ENCODE results near the gene CCDC17.
A peak's percentile ranks its signal among the peaks of the same experiment; 100 is the strongest.
"Not testable (repeated sequence)": the region's sequence is repeated elsewhere in the genome, so short reads cannot be mapped to it uniquely, and the experiment has no call there.

Gene CCDC17

GRCh38 chr1:45604239-45604638 is 19.6 kb downstream of the CCDC17 start:
- H3K27me3 ChIP-seq = no peaks in the 10 kb centered on the region
- H3K4me2 ChIP-seq = no peak overlapping the region
- H3K9ac ChIP-seq = no peak overlapping the region
- no peak overlapping the region for H3K27ac ChIP-seq
- peaks cover 0 to 100% (median 93%) of the 10 kb centered on the region in 11 experiments; a peak in 18 of 22 replicates for H4K20me1 ChIP-seq
- no peak overlapping the region for H3K4me3 ChIP-seq
- H3K4me1 ChIP-seq = peaks cover 20 to 45% (median 31%) of the 10 kb centered on the region in 10 experiments; a peak in 18 of 20 replicates
- no peak for TF ChIP-seq Cebpa-rat (IDR thresholded peaks at IDR 0.05)
- H3K9me3 ChIP-seq (replicated peaks in 1 of 11) = no peaks in the 10 kb centered on the region
- H3K36me3 ChIP-seq = peaks cover 20 to 100% (median 94%) of the 10 kb centered on the region in 11 experiments

GRCh38 chr1:45596765-45597164 is 27.1 kb downstream of the CCDC17 start:
- not testable (repeated sequence) for H3K4me3 ChIP-seq; H3K27ac ChIP-seq; H3K4me2 ChIP-seq; H3K9ac ChIP-seq; H3K27me3 ChIP-seq; H3K4me1 ChIP-seq; H3K9me3 ChIP-seq (replicated peaks in 1 of 11)
- Histone ChIP-seq H3K36me3 (peaks cover 42 to 100% (median 94%) of the 10 kb centered on the region in 11 experiments), H4K20me1 (peaks cover 0 to 100% (median 100%) of the 10 kb centered on the region in 11 experiments; a peak in 18 of 22 replicates)

GRCh38 chr1:45594412-45594811 is 29.4 kb downstream of the CCDC17 start:
- Histone ChIP-seq H3K4me1 (peaks cover 0 to 3% (median 0%) of the 10 kb centered on the region in 10 experiments; a peak in 1 of 20 replicates), H3K27ac (no peak overlapping the region), H3K9ac (no peak overlapping the region), H3K4me3 (no peak overlapping the region), H4K20me1 (peaks cover under 1 to 100% (median 100%) of the 10 kb centered on the region in 11 experiments; a peak in 20 of 22 replicates), H3K4me2 (no peak overlapping the region), H3K36me3 (peaks cover 48 to 100% (median 99%) of the 10 kb centered on the region in 11 experiments), H3K9me3 (replicated peaks in 1 of 11) (no peaks in the 10 kb centered on the region), H3K27me3 (no peaks in the 10 kb centered on the region)
- no peak for TF ChIP-seq Cebpa-rat (IDR thresholded peaks at IDR 0.05)

- H3K9me3 ChIP-seq (replicated peaks in 1 of 11) = no peaks in the 10 kb centered on the region
- no peak overlapping the region for H3K9ac ChIP-seq
- no peaks in the 10 kb centered on the region for H3K27me3 ChIP-seq
- peaks cover 17 to 31% (median 28%) of the 10 kb centered on the region in 10 experiments for H3K4me1 ChIP-seq
- H3K27ac ChIP-seq = no peak overlapping the region
- H3K4me3 ChIP-seq = no peak overlapping the region
- no peak overlapping the region for H3K4me2 ChIP-seq
- no peak for TF ChIP-seq Cebpa-rat (IDR thresholded peaks at IDR 0.05)
- H3K36me3 ChIP-seq = peaks cover 36 to 90% (median 78%) of the 10 kb centered on the region in 11 experiments
- peaks cover 32 to 100% (median 99%) of the 10 kb centered on the region in 11 experiments for H4K20me1 ChIP-seq
Measured at GRCh38 chr1:45589861-45590260, 34.0 kb downstream of the CCDC17 start.

- Histone ChIP-seq H3K27me3 (no peaks in the 10 kb centered on the region), H3K27ac (peak overlapping the region in 8 of 11 experiments; percentile 3 to 53 (median 40); a peak in 8 of 22 replicates), H3K4me3 (peak overlapping the region; percentile 84 to 99 (median 96); a peak in 18 of 20 replicates), H4K20me1 (peaks cover 34 to 78% (median 71%) of the 10 kb centered on the region in 11 experiments), H3K4me1 (peaks cover 30 to 45% (median 41%) of the 10 kb centered on the region in 10 experiments), H3K4me2 (peak overlapping the region; percentile 84 to 100 (median 99)), H3K9ac (peak overlapping the region in 10 of 11 experiments; percentile 59 to 99 (median 96); a peak in 18 of 22 replicates), H3K9me3 (replicated peaks in 1 of 11) (no peaks in the 10 kb centered on the region; a peak in 1 of 22 replicates), H3K36me3 (peaks cover 7 to 59% (median 47%) of the 10 kb centered on the region in 11 experiments)
- no peak for TF ChIP-seq Cebpa-rat (IDR thresholded peaks at IDR 0.05)
Measured at GRCh38 chr1:45586769-45587168, 37.1 kb downstream of the CCDC17 start.

DNA sequence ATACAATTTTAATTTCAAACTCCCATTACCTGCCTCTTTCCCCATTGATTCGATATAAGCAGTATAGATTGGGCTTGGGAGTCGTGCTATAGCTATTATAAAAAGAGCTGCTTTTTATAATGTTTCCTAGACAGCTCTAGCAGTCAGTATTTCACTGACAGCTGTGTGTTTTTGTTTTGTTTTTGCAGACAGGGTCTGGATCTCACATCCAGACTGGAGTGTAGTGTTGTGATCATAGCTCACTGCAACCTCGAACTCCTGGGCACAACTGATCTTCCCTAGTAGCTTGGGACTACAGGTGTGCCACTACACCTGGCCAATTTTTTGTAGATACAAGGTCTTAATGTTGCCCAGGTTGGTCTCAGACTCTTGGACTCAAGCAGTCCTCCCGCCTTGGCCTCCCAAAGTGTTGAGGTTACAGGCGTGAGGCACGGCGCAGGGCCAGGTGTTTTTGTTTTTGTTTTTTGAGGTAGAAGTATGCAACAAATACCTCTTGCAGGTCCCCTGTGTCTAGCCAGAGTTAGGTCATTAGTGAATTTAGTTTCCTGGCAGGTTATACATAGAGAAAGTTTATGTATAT is 38.3 kb downstream of the CCDC17 start:
- peaks cover 34 to 66% (median 59%) of the 10 kb centered on the region in 11 experiments for H4K20me1 ChIP-seq
- peak overlapping the region in 10 of 11 experiments; percentile 43 to 99 (median 96); a peak in 18 of 22 replicates for H3K27ac ChIP-seq
- H3K36me3 ChIP-seq = peaks cover 0 to 47% (median 36%) of the 10 kb centered on the region in 11 experiments; a peak in 18 of 22 replicates
- TF ChIP-seq Cebpa-rat (IDR thresholded peaks at IDR 0.05) = no peak
- H3K4me2 ChIP-seq = peak overlapping the region; percentile 84 to 100 (median 99)
- H3K27me3 ChIP-seq = no peaks in the 10 kb centered on the region
- peaks cover 35 to 50% (median 48%) of the 10 kb centered on the region in 10 experiments for H3K4me1 ChIP-seq
- peak overlapping the region; percentile 39 to 99 (median 96); a peak in 21 of 22 replicates for H3K9ac ChIP-seq
- peak overlapping the region; percentile 84 to 99 (median 96) for H3K4me3 ChIP-seq
- no peaks in the 10 kb centered on the region; a peak in 1 of 22 replicates for H3K9me3 ChIP-seq (replicated peaks in 1 of 11)

- Histone ChIP-seq H3K4me2 (peak overlapping the region; percentile 84 to 100 (median 99)), H3K27ac (peak overlapping the region in 10 of 11 experiments; percentile 43 to 99 (median 96); a peak in 20 of 22 replicates), H3K9ac (peak overlapping the region; percentile 39 to 99 (median 96); a peak in 21 of 22 replicates), H3K27me3 (no peaks in the 10 kb centered on the region), H3K4me3 (peak overlapping the region; percentile 84 to 99 (median 96)), H3K36me3 (peaks cover 0 to 42% (median 30%) of the 10 kb centered on the region in 11 experiments; a peak in 18 of 22 replicates), H3K9me3 (replicated peaks in 1 of 11) (no peaks in the 10 kb centered on the region; a peak in 1 of 22 replicates), H3K4me1 (peaks cover 35 to 50% (median 48%) of the 10 kb centered on the region in 10 experiments), H4K20me1 (peaks cover 34 to 61% (median 54%) of the 10 kb centered on the region in 11 experiments)
- TF ChIP-seq Cebpa-rat (IDR thresholded peaks at IDR 0.05) = no peak
Measured at GRCh38 chr1:45585110-45585426, 38.8 kb downstream of the CCDC17 start.

DNA sequence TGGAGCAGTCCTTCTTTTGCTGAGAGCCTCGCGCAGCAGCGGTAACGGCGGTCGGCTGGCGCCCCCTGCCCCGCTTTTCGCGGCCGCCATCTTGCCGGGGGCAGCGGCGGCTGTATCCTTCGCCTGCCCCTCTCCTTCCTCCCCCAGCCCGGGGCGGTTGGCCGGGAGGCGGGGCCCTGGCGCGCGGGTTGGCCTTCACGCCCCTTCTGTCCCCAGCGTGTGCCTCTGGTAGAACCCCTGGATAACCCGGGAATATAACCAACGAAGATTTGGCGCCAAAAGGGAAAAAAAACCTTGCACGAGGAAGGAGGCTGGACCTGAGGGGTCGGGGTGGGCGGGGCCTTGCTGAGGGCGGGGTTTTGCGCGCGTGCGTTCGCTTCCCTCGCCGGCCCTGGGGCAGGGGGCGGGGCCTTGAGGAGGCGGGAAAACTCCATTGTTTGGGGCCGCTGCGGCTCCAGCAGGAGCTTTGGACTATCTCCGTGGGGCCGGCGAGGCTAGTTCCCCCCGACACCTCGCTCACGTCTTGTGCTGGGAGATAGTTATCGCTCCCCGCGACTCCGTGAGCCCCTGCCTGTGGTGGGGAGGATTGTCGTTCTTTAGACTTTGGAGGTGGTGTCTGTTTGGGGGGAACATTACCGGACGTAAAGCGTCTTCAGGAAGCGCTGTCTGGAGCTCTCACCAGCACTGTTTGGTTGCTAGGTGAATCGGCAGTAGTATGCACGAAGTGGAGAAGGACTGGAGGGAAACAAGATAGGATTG is 39.3 kb downstream of the CCDC17 start:
- H3K4me3 ChIP-seq = peak overlapping the region; percentile 84 to 99 (median 96)
- no peaks in the 10 kb centered on the region for H3K27me3 ChIP-seq
- peak overlapping the region; percentile 84 to 100 (median 99) for H3K4me2 ChIP-seq
- H3K9ac ChIP-seq = peak overlapping the region; percentile 80 to 99 (median 96)
- peaks cover 0 to 37% (median 25%) of the 10 kb centered on the region in 11 experiments; a peak in 18 of 22 replicates for H3K36me3 ChIP-seq
- peak overlapping the region; percentile 49 to 99 (median 95); a peak in 21 of 22 replicates for H3K27ac ChIP-seq
- H3K4me1 ChIP-seq = peaks cover 36 to 52% (median 48%) of the 10 kb centered on the region in 10 experiments
- peaks cover 34 to 55% (median 49%) of the 10 kb centered on the region in 11 experiments for H4K20me1 ChIP-seq
- no peaks in the 10 kb centered on the region; a peak in 1 of 22 replicates for H3K9me3 ChIP-seq (replicated peaks in 1 of 11)
- no peak for TF ChIP-seq Cebpa-rat (IDR thresholded peaks at IDR 0.05)

All from BLaER1 treated with 17β-estradiol and CSF1 and Interleukin-3, amounts not matched to agents 10 nM and 100 nM (cell line).